Measurements from ENCODE around the gene CCNY. TPM values are rescaled to one million over a fixed set of nuclear protein-coding genes. Genes with fewer than 3 reads are reported as not detected.

CCNY gene
- total and polyA plus RNA-seq, 2 of the 13 experiments (the other 11 are each of a cell fraction or from before 2014, with no cell fraction given), result 48.2 to 54.7 TPM

DNA sequence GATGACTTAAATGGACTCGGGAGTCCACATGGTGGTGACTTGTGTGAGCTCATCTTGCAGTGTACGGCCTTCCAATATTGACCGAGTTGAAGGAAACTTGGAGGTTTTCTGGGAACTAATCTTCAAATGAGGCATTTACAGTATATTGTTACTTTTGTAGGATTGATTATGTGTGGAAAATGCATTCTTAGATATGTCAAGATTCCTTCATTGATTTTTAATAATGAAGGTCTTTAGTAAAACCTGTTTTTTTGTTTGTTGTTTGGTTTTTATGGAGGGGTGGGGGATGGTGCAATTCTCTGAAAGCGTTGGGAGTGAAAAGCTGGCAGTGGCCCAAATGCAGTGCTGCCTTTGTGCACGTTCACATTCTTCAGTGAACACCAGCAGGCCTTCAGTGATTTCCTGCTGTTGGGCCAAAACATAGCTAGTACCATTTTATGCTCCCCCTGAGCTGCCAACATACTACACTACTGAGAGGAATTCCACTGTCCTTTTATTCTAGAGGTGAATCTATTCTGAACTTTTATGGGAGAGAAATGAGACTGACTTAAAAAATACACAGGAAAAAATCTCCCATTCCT is 50.4 kb downstream of the CCNY start (continued):
- no peak for TF ChIP-seq FOXP1 (IDR thresholded peaks at IDR 0.05)
- peak; percentile 41; the same call in 1 of the 2 replicates for TF ChIP-seq FOXP1 (CRISPR knock-in tag; IDR thresholded peaks at IDR 0.05)
- no peak for TF ChIP-seq HNRNPH1 (optimal IDR thresholded peaks at IDR 0.05; ENCODE audit: low read depth, low read length)
- TF ChIP-seq GABPA (IDR thresholded peaks at IDR 0.05; ENCODE audit: low read depth, low read length), result no peak
- TF ChIP-seq GABPA (CRISPR knock-in tag; IDR thresholded peaks at IDR 0.05; ENCODE audit: low read depth), result no peak
- no peak for TF ChIP-seq ZNF879 (CRISPR knock-in tag; IDR thresholded peaks at IDR 0.05)
- no peak for TF ChIP-seq FLYWCH1 (CRISPR knock-in tag; IDR thresholded peaks at IDR 0.05)
- TF ChIP-seq HIVEP1 (CRISPR knock-in tag; IDR thresholded peaks at IDR 0.05), result no peak
- no peak for TF ChIP-seq ELF4 (CRISPR knock-in tag; IDR thresholded peaks at IDR 0.05; ENCODE audit: borderline replicate concordance)
- TF ChIP-seq ZNF841 (CRISPR knock-in tag; IDR thresholded peaks at IDR 0.05; ENCODE audit: borderline replicate concordance), result no peak
- TF ChIP-seq ARHGAP35 (CRISPR knock-in tag; IDR thresholded peaks at IDR 0.05; ENCODE audit: borderline replicate concordance), result no peak
- TF ChIP-seq MTA3 (CRISPR knock-in tag; IDR thresholded peaks at IDR 0.05), result no peak
- TF ChIP-seq SMAD1 (CRISPR knock-in tag; IDR thresholded peaks at IDR 0.05; ENCODE audit: borderline replicate concordance, low read depth), result no peak
- TF ChIP-seq UBTF (CRISPR knock-in tag; IDR thresholded peaks at IDR 0.05), result no peak
- no peak for TF ChIP-seq ETV5 (CRISPR knock-in tag; IDR thresholded peaks at IDR 0.05; ENCODE audit: borderline replicate concordance)
- TF ChIP-seq, protein P1, sequence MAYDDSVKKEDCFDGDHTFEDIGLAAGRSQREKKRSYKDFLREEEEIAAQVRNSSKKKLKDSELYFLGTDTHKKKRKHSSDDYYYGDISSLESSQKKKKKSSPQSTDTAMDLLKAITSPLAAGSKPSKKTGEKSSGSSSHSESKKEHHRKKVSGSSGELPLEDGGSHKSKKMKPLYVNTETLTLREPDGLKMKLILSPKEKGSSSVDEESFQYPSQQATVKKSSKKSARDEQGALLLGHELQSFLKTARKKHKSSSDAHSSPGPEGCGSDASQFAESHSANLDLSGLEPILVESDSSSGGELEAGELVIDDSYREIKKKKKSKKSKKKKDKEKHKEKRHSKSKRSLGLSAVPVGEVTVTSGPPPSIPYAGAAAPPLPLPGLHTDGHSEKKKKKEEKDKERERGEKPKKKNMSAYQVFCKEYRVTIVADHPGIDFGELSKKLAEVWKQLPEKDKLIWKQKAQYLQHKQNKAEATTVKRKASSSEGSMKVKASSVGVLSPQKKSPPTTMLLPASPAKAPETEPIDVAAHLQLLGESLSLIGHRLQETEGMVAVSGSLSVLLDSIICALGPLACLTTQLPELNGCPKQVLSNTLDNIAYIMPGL (CRISPR knock-in tag; IDR thresholded peaks at IDR 0.05; ENCODE audit: borderline replicate concordance in 1 of 2, low read depth in 1 of 2), result no peak
- TF ChIP-seq, protein P2, sequence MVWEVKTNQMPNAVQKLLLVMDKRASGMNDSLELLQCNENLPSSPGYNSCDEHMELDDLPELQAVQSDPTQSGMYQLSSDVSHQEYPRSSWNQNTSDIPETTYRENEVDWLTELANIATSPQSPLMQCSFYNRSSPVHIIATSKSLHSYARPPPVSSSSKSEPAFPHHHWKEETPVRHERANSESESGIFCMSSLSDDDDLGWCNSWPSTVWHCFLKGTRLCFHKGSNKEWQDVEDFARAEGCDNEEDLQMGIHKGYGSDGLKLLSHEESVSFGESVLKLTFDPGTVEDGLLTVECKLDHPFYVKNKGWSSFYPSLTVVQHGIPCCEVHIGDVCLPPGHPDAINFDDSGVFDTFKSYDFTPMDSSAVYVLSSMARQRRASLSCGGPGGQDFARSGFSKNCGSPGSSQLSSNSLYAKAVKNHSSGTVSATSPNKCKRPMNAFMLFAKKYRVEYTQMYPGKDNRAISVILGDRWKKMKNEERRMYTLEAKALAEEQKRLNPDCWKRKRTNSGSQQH (CRISPR knock-in tag; IDR thresholded peaks at IDR 0.05; ENCODE audit: low read depth), result no peak
- no peak for TF ChIP-seq CREB3 (CRISPR knock-in tag; IDR thresholded peaks at IDR 0.05)
- no peak for TF ChIP-seq ZNF850 (CRISPR knock-in tag; conservative IDR thresholded peaks at IDR 0.05)
- TF ChIP-seq MEF2D (CRISPR knock-in tag; IDR thresholded peaks at IDR 0.05), result no peak
- no peak for TF ChIP-seq PRDM4 (CRISPR knock-in tag; IDR thresholded peaks at IDR 0.05; ENCODE audit: borderline replicate concordance)
- no peak for TF ChIP-seq JUNB (CRISPR knock-in tag; IDR thresholded peaks at IDR 0.05; ENCODE audit: borderline replicate concordance)

Measured in HepG2 (cell line).